Liver (tissue), 9 donors: ENCODE results near the gene CCDC191. TPM values are rescaled to one million over a fixed set of nuclear protein-coding genes. Genes with fewer than 3 reads are reported as not detected.

Experiments used
- DNase-seq: peaks from one replicate; pipeline ENCODE4 v3.0.0-alpha.2; 2017; ENCODE audit warnings: low spot score
- H3K27ac ChIP-seq, 2 donors: one replicate each; pipeline ENCODE4 v1.7.0; 2013; ENCODE audit warnings: inconsistent platforms in 2 of 2, low read length in 2 of 2, control low read depth in 1 of 2, low read depth in 1 of 2, mild to moderate bottlenecking in 1 of 2
- H3K27me3 ChIP-seq, 4 donors: one replicate each; pipeline versions ENCODE4 v1.6.1 to v1.7.0; 2013; ENCODE audit warnings: low read length in 3 of 4, inconsistent platforms in 1 of 4, mild to moderate bottlenecking in 1 of 4, moderate library complexity in 1 of 4; ENCODE audit not compliant: control insufficient read depth in 4 of 4, insufficient read depth in 4 of 4
- H3K36me3 ChIP-seq, 4 donors: one replicate each; pipeline versions ENCODE4 v1.6.1 to v1.7.0; 2013; ENCODE audit warnings: low read length in 3 of 4, mild to moderate bottlenecking in 3 of 4, low read depth in 1 of 4, moderate library complexity in 1 of 4; ENCODE audit not compliant: control insufficient read depth in 4 of 4, insufficient read depth in 3 of 4
- H3K4me1 ChIP-seq, 4 donors: one replicate each; pipeline versions ENCODE4 v1.6.1 to v1.7.0; 2013; ENCODE audit warnings: low read length in 3 of 4, mild to moderate bottlenecking in 3 of 4, moderate library complexity in 1 of 4; ENCODE audit not compliant: control insufficient read depth in 4 of 4, insufficient read depth in 4 of 4
- H3K4me3 ChIP-seq, 3 donors: one replicate each; pipeline versions ENCODE4 v1.6.1 to v1.7.0; 2013; ENCODE audit warnings: low read length in 3 of 3, control low read depth in 1 of 3, low read depth in 1 of 3, mild to moderate bottlenecking in 1 of 3
- H3K9ac ChIP-seq, 2 donors: one replicate each; pipeline ENCODE4 v1.7.0; 2013; ENCODE audit warnings: low read length in 2 of 2, mild to moderate bottlenecking in 2 of 2, moderate library complexity in 2 of 2, control low read depth in 1 of 2, low read depth in 1 of 2
- H3K9me3 ChIP-seq, 4 donors: one replicate each; pipeline versions ENCODE4 v1.6.1 to v1.7.0; 2013; ENCODE audit warnings: low read length in 3 of 4; ENCODE audit not compliant: control insufficient read depth in 4 of 4
- EGR1 ChIP-seq, 2 donors: IDR thresholded peaks; 2 replicates each; pipeline ENCODE4 v1.6.1; 2016 to 2018; ENCODE audit warnings: antibody characterized with exemption in 2 of 2, low read depth in 2 of 2
- FOXA1 ChIP-seq: IDR thresholded peaks from 2 replicates; pipeline ENCODE4 v1.6.1; 2016; ENCODE audit warnings: antibody characterized with exemption
- FOXA2 ChIP-seq: IDR thresholded peaks from 2 replicates; pipeline ENCODE4 v1.6.1; 2016; ENCODE audit warnings: antibody characterized with exemption
- GABPA ChIP-seq, 2 donors: IDR thresholded peaks in 1 of 2; conservative IDR thresholded peaks in 1 of 2; 2 replicates each; pipeline ENCODE4 v1.6.1; 2016; ENCODE audit warnings: antibody characterized with exemption in 2 of 2, mild to moderate bottlenecking in 1 of 2, moderate library complexity in 1 of 2
- HNF4A ChIP-seq, 2 donors: conservative IDR thresholded peaks; 2 replicates each; pipeline ENCODE4 v1.6.1; 2016; ENCODE audit warnings: antibody characterized with exemption in 2 of 2, mild to moderate bottlenecking in 2 of 2
- HNF4G ChIP-seq: IDR thresholded peaks from 2 replicates; pipeline ENCODE4 v1.6.1; 2016; ENCODE audit warnings: antibody characterized with exemption
- JUND ChIP-seq, 2 donors: IDR thresholded peaks; 2 replicates each; pipeline ENCODE4 v1.6.1; 2016; ENCODE audit warnings: antibody characterized with exemption in 2 of 2
- NR2F2 ChIP-seq: IDR thresholded peaks from 2 replicates; pipeline ENCODE4 v1.6.1; 2016; ENCODE audit warnings: antibody characterized with exemption
- RAD21 ChIP-seq, 2 donors: IDR thresholded peaks; 2 replicates each; pipeline ENCODE4 v1.6.1; 2016; ENCODE audit warnings: antibody characterized with exemption in 2 of 2, mild to moderate bottlenecking in 2 of 2
- RXRA ChIP-seq, 2 donors: IDR thresholded peaks; 2 replicates each; pipeline ENCODE4 v1.6.1; 2017 to 2018; ENCODE audit warnings: antibody characterized with exemption in 2 of 2, mild to moderate bottlenecking in 1 of 2
- SP1 ChIP-seq: IDR thresholded peaks from 2 replicates; pipeline ENCODE4 v1.6.1; 2018; ENCODE audit warnings: antibody characterized with exemption, mild to moderate bottlenecking
- TAF1 ChIP-seq: conservative IDR thresholded peaks from 2 replicates; pipeline ENCODE4 v1.6.1; 2016; ENCODE audit warnings: antibody characterized with exemption, mild to moderate bottlenecking
- YY1 ChIP-seq: IDR thresholded peaks from 2 replicates; pipeline ENCODE4 v1.6.1; 2016; ENCODE audit warnings: antibody characterized with exemption, mild to moderate bottlenecking
- ZBTB33 ChIP-seq: IDR thresholded peaks from 2 replicates; pipeline ENCODE4 v1.6.1; 2016; ENCODE audit warnings: antibody characterized with exemption
- WGBS: extraction: QIAGEN DNeasy Blood & Tissue Kit; methylation state at CpG from one replicate; pipeline ENCODE4 v1.1.7; 2013; 5-methylcytosine and 5-hydroxymethylcytosine counted together
- polyA plus RNA-seq, 2 donors: library from polyadenylated mRNA; stranded (reverse) in 1 of 2; unstranded in 1 of 2; fragments of 200-250 nt in 1 of 2; fragments of >200 nt in 1 of 2; fragmentation: Nextera tagmentation in 1 of 2; extraction: Ambion mirVana in 1 of 2; gene quantifications; one replicate each; pipeline versions ENCODE4 v1.2.1 to v1.2.3, GENCODE V29; 2013 to 2015
- total RNA-seq, 2 donors: library from RNA; depleted of rRNA; stranded (reverse); fragments of >200 nt; gene quantifications; one replicate each; pipeline ENCODE4 v1.2.3, GENCODE V29; 2014
- TF ChIP-seq, protein P1 (sequence below): fragments of 150-350 bp; IDR thresholded peaks from 2 replicates; pipeline ENCODE4 v1.5.1; 2017; ENCODE audit warnings: improper control_type of control experiment, low read depth, low read length; ENCODE audit not compliant: missing input control
- TF ChIP-seq, protein P2 (sequence below): IDR thresholded peaks from 2 replicates; pipeline ENCODE4 v1.6.1; 2016; ENCODE audit warnings: antibody characterized with exemption
- TF ChIP-seq, protein P3 (sequence below): IDR thresholded peaks from 2 replicates; pipeline ENCODE4 v1.6.1; 2016; ENCODE audit warnings: antibody characterized with exemption, mild to moderate bottlenecking
- TF ChIP-seq, protein P4 (sequence below): IDR thresholded peaks from 2 replicates; pipeline ENCODE4 v1.6.1; 2016; ENCODE audit warnings: antibody characterized with exemption
- donor health status: healthy.
- donor health status: healthy.
- donor health status: healthy.
- donor health status: healthy.
- donor health status: healthy.

The CCDC191 gene
- total and polyA plus RNA-seq, 4 donors: 0.31 to 1.0 (median 0.80) TPM

GRCh38 chr3:113983544-113983943, 72.8 kb downstream of the CCDC191 start:
- Histone ChIP-seq H3K9ac (no peak overlapping the region), H3K36me3 (peaks cover 0 to 3% (median 1%) of the 10 kb centered on the region in 4 donors), H3K4me1 (no peaks in the 10 kb centered on the region), H3K4me3 (no peak overlapping the region), H3K27me3 (no peaks in the 10 kb centered on the region), H3K27ac (no peak overlapping the region), H3K9me3 (no peaks in the 10 kb centered on the region)
- TF ChIP-seq, protein P1, sequence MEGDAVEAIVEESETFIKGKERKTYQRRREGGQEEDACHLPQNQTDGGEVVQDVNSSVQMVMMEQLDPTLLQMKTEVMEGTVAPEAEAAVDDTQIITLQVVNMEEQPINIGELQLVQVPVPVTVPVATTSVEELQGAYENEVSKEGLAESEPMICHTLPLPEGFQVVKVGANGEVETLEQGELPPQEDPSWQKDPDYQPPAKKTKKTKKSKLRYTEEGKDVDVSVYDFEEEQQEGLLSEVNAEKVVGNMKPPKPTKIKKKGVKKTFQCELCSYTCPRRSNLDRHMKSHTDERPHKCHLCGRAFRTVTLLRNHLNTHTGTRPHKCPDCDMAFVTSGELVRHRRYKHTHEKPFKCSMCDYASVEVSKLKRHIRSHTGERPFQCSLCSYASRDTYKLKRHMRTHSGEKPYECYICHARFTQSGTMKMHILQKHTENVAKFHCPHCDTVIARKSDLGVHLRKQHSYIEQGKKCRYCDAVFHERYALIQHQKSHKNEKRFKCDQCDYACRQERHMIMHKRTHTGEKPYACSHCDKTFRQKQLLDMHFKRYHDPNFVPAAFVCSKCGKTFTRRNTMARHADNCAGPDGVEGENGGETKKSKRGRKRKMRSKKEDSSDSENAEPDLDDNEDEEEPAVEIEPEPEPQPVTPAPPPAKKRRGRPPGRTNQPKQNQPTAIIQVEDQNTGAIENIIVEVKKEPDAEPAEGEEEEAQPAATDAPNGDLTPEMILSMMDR: no peak
- TF ChIP-seq, protein P2, sequence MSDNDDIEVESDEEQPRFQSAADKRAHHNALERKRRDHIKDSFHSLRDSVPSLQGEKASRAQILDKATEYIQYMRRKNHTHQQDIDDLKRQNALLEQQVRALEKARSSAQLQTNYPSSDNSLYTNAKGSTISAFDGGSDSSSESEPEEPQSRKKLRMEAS: no peak
- TF ChIP-seq, protein P3, sequence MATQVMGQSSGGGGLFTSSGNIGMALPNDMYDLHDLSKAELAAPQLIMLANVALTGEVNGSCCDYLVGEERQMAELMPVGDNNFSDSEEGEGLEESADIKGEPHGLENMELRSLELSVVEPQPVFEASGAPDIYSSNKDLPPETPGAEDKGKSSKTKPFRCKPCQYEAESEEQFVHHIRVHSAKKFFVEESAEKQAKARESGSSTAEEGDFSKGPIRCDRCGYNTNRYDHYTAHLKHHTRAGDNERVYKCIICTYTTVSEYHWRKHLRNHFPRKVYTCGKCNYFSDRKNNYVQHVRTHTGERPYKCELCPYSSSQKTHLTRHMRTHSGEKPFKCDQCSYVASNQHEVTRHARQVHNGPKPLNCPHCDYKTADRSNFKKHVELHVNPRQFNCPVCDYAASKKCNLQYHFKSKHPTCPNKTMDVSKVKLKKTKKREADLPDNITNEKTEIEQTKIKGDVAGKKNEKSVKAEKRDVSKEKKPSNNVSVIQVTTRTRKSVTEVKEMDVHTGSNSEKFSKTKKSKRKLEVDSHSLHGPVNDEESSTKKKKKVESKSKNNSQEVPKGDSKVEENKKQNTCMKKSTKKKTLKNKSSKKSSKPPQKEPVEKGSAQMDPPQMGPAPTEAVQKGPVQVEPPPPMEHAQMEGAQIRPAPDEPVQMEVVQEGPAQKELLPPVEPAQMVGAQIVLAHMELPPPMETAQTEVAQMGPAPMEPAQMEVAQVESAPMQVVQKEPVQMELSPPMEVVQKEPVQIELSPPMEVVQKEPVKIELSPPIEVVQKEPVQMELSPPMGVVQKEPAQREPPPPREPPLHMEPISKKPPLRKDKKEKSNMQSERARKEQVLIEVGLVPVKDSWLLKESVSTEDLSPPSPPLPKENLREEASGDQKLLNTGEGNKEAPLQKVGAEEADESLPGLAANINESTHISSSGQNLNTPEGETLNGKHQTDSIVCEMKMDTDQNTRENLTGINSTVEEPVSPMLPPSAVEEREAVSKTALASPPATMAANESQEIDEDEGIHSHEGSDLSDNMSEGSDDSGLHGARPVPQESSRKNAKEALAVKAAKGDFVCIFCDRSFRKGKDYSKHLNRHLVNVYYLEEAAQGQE: no peak
- TF ChIP-seq ZBTB33 (no peak), RXRA (IDR thresholded peaks at IDR 0.05) (no peak)
- DNase-seq: no peak
- WGBS: 94% methylated on average over 3 of the region's 3 CpGs

DNA sequence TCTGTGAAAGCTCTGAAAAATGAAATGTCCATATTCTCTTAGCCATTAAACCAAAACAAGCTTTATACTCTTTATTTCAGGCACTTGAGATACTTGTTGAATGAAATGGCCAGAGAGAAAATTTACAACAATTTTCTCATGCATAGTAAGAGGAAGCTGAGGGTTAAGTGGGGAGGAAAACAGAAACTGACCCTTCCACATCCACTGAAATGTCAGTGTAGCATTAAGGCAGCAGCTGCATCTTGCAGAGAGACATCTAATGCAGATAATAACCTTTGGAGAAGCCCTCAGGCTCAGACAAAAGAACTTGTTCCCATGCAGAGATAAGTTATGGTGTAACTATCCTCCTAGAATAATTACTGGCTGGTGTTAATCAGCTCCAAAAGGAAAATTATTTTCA, 74.5 kb downstream of the CCDC191 start:
- Histone ChIP-seq H3K9me3 (no peaks in the 10 kb centered on the region), H3K9ac (no peak overlapping the region), H3K27ac (no peak overlapping the region), H3K27me3 (no peaks in the 10 kb centered on the region), H3K36me3 (peaks cover 0 to 9% (median 2%) of the 10 kb centered on the region in 4 donors), H3K4me3 (no peak overlapping the region), H3K4me1 (no peaks in the 10 kb centered on the region)
- no peak for DNase-seq
- TF ChIP-seq TAF1: no peak
- TF ChIP-seq HNF4G: no peak
- TF ChIP-seq, protein P4, sequence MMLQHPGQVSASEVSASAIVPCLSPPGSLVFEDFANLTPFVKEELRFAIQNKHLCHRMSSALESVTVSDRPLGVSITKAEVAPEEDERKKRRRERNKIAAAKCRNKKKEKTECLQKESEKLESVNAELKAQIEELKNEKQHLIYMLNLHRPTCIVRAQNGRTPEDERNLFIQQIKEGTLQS: no peak
- TF ChIP-seq NR2F2: no peak
- no peak for TF ChIP-seq RXRA (IDR thresholded peaks at IDR 0.05)
- no peak for TF ChIP-seq FOXA2
- TF ChIP-seq EGR1 (IDR thresholded peaks at IDR 0.05; ENCODE audit: low read depth in 2 of 2): no peak
- TF ChIP-seq, protein P3: no peak
- no peak for TF ChIP-seq YY1
- TF ChIP-seq FOXA1: no peak
- TF ChIP-seq JUND (IDR thresholded peaks at IDR 0.05): no peak
- TF ChIP-seq, protein P1: no peak
- TF ChIP-seq SP1: no peak
- no peak for TF ChIP-seq GABPA (IDR thresholded peaks at IDR 0.05 in 1 of 2, conservative IDR thresholded peaks at IDR 0.05 in 1 of 2)
- TF ChIP-seq RAD21 (IDR thresholded peaks at IDR 0.05): no peak
- TF ChIP-seq HNF4A (conservative IDR thresholded peaks at IDR 0.05): no peak
- TF ChIP-seq, protein P2: no peak
